Parathyroid adenoma (tissue), 2 donors: ENCODE data around the gene PACSIN1.
A peak's percentile ranks its signal among the peaks of the same experiment; 100 is the strongest.

Experiments used
- H2AFZ ChIP-seq: fragments of 300-600 bp; sonication (generic); one replicate; pipeline ENCODE4 v1.7.0; 2017; ENCODE audit warnings: antibody characterized with exemption, mild to moderate bottlenecking
- H3K27ac ChIP-seq: fragments of 300-600 bp; sonication (generic); one replicate; pipeline ENCODE4 v1.7.0; 2017
- H3K27me3 ChIP-seq: fragments of 300-600 bp; sonication (generic); one replicate; pipeline ENCODE4 v1.7.0; 2017; ENCODE audit warnings: low read length; ENCODE audit not compliant: control insufficient read depth, insufficient read depth
- H3K36me3 ChIP-seq: fragments of 300-600 bp; sonication (generic); one replicate; pipeline ENCODE4 v1.7.0; 2017; ENCODE audit warnings: low read length; ENCODE audit not compliant: control insufficient read depth, insufficient read depth
- H3K4me1 ChIP-seq: fragments of 300-600 bp; sonication (generic); one replicate; pipeline ENCODE4 v1.7.0; 2017; ENCODE audit warnings: control low read depth
- H3K4me2 ChIP-seq: fragments of 300-600 bp; sonication (generic); one replicate; pipeline ENCODE4 v1.7.0; 2017; ENCODE audit warnings: low read length
- H3K4me3 ChIP-seq: fragments of 300-600 bp; sonication (generic); one replicate; pipeline ENCODE4 v1.7.0; 2017; ENCODE audit warnings: low read depth, low read length
- H3K79me2 ChIP-seq: fragments of 300-600 bp; sonication (generic); one replicate; pipeline ENCODE4 v1.7.0; 2017; ENCODE audit warnings: control low read depth
- H3K9ac ChIP-seq: fragments of 300-600 bp; sonication (generic); one replicate; pipeline ENCODE4 v1.7.0; 2017; ENCODE audit warnings: mild to moderate bottlenecking
- H3K9me3 ChIP-seq: fragments of 300-600 bp; sonication (generic); one replicate; pipeline ENCODE4 v1.7.0; 2017; ENCODE audit warnings: low read length; ENCODE audit not compliant: control insufficient read depth
- TF ChIP-seq, protein P1 (sequence below): fragments of 300-600 bp; sonication (generic); IDR thresholded peaks from one replicate; pipeline ENCODE4 v1.7.0; 2017; ENCODE audit warnings: antibody characterized with exemption, mild to moderate bottlenecking
- donor health status: primary hyperparathyroidism.

Gene PACSIN1

GRCh38 chr6:34514112-34514511 lies 48.2 kb downstream of the PACSIN1 start:
- H3K79me2 ChIP-seq, result no peaks in the 10 kb centered on the region
- H3K4me3 ChIP-seq, result no peak overlapping the region
- no peaks in the 10 kb centered on the region for H3K27me3 ChIP-seq
- no peak overlapping the region for H3K27ac ChIP-seq
- H3K4me1 ChIP-seq, result no peaks in the 10 kb centered on the region
- H3K9me3 ChIP-seq, result no peaks in the 10 kb centered on the region
- H3K9ac ChIP-seq, result no peak overlapping the region
- no peaks in the 10 kb centered on the region for H3K36me3 ChIP-seq
- H2AFZ ChIP-seq, result no peak overlapping the region
- H3K4me2 ChIP-seq, result no peak overlapping the region
- TF ChIP-seq, protein P1, sequence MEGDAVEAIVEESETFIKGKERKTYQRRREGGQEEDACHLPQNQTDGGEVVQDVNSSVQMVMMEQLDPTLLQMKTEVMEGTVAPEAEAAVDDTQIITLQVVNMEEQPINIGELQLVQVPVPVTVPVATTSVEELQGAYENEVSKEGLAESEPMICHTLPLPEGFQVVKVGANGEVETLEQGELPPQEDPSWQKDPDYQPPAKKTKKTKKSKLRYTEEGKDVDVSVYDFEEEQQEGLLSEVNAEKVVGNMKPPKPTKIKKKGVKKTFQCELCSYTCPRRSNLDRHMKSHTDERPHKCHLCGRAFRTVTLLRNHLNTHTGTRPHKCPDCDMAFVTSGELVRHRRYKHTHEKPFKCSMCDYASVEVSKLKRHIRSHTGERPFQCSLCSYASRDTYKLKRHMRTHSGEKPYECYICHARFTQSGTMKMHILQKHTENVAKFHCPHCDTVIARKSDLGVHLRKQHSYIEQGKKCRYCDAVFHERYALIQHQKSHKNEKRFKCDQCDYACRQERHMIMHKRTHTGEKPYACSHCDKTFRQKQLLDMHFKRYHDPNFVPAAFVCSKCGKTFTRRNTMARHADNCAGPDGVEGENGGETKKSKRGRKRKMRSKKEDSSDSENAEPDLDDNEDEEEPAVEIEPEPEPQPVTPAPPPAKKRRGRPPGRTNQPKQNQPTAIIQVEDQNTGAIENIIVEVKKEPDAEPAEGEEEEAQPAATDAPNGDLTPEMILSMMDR, result no peak

DNA sequence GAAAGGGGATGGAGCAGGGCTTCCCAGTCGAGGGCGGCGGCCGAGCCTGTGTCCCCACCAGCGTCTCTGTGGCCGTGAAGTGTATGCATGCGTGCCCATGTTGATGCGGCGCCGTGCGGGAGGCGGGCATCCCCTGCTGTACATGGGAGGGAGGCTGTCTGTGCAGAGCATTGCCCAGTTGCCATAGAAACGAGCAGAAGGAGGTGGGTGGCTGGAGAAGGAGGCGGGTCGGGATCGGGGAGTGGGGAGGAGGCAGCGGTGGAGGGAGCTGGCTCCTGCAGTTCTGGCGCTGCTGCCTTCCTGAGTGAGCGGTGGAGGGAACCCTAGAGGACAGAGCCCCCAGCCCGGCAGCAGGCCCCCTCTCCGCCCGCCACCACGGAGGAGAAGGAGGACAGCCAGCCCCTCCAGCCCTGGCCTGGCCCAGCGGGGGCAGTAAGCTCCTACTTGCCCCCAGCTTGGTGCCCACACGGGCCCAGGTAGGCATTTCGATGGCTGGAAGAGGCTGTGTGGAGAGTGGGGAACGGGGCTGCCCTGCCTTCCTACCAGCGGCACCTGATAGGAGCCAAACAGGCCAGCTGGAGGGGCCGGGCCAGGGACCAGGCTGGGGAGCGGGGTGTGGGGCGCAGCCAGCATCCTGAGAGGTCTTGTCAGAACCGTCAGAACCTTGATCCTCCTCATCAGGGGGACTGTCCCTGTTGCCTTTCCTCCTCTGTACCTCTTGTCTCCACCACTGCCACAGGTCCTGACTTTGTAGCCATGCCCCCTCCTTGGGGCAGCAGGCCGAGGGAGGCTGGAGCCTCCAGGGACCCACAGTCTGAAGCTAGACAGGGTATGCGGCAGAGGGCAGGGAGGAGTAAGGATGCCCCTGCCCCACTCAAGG lies 49.0 kb downstream of the PACSIN1 start:
- no peaks in the 10 kb centered on the region for H3K27me3 ChIP-seq
- H2AFZ ChIP-seq, result peak overlapping the region; percentile 73
- H3K27ac ChIP-seq, result no peak overlapping the region
- TF ChIP-seq, protein P1, result no peak
- H3K4me3 ChIP-seq, result no peak overlapping the region
- H3K4me2 ChIP-seq, result no peak overlapping the region
- H3K36me3 ChIP-seq, result no peaks in the 10 kb centered on the region
- no peak overlapping the region for H3K9ac ChIP-seq
- H3K9me3 ChIP-seq, result no peaks in the 10 kb centered on the region
- H3K4me1 ChIP-seq, result no peaks in the 10 kb centered on the region
- H3K79me2 ChIP-seq, result no peaks in the 10 kb centered on the region

DNA sequence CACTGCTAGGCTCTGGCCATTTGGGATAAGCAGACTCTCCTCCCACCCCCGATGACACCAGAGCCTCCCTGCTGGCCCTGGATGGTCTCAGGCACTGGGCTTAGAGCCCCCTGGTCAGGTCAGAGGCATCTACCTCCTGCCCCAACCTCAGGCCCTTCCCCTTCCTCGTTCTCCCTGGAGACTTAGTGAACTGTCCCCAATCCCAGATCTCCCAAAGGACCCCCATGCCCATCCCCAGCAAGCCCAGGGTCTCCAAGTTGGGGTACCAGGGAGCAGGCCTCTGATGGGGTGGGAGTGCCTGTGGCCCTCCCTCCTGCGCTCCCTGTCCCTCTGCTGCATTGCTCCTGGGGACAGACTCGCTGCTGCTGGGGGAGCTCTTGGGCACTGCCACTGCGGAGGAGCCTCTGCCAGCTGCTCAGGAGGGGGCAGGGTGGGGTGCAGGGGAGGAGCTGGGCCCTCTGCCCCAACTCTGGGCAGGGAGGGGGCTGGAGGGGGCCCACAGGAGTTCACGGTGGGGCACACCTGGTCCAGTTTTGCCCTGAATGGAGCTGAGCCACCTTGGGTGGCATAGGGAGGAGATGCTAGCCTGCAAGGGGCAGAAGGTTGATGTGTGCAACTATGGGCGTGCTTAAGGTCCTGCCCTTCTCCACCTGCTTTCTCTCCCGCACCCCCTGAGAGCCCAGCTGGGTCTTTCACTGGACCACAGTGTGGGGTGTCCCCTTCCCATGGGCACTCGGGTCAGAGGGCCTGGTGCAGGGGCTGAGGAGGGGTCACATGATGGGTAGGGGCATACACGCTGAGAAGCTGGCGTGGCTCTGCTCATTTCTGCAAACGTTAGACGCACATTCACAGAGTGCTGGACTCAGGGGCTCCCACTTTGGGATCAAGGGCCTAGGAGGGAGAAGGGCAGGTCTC lies 49.9 kb downstream of the PACSIN1 start:
- TF ChIP-seq, protein P1, result no peak
- no peak overlapping the region for H3K9ac ChIP-seq
- H3K36me3 ChIP-seq, result no peaks in the 10 kb centered on the region
- no peak overlapping the region for H3K27ac ChIP-seq
- no peaks in the 10 kb centered on the region for H3K9me3 ChIP-seq
- no peak overlapping the region for H3K4me3 ChIP-seq
- H3K27me3 ChIP-seq, result no peaks in the 10 kb centered on the region
- H3K4me2 ChIP-seq, result no peak overlapping the region
- H2AFZ ChIP-seq, result no peak overlapping the region
- no peaks in the 10 kb centered on the region for H3K79me2 ChIP-seq
- no peaks in the 10 kb centered on the region for H3K4me1 ChIP-seq

DNA sequence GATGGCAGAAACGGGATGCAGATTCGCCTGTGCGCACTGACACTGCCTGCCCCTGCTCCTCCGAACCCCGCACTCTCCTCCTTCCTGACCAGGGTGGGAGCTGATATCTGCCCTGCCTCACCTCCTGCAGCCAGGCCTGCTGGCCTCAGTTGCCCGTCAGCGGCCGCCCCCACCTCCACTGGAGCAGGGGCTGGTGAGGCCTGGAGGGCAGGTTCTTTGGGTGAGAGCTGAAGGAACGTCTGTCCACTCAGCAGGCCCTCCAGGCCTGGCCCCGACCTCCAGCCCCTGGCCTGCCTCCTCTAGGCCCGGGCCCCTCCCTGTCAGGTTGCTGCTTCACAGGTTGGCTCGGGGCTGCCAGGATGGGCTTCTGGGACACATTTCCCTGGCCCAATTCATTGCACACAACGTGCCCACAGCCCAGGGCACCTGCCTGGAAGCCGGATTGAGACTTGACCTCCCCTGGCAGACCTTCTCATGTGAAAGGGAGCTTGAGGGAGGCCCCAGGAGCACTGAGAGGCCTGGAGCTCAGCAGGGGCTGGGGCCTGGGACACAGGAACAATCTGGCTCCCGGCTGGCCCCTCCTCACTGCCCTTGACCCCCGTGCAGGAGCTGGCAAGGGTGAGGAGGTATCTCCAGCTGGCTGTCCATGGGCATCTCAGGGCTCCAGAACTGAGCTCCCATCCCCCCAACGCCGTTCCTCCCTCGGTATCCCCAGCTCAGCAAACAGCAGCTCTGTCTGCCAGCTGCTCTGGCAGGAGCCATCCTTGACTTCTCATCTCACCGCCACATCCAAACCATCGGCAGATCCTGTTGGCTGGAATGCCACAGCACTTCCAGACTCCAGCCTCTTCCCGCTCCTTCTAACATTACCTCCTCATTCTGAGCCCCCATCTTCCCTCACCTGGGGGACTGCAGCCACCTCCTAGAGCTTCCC lies 50.8 kb downstream of the PACSIN1 start:
- no peak overlapping the region for H3K4me3 ChIP-seq
- H3K27ac ChIP-seq, result no peak overlapping the region
- H3K9me3 ChIP-seq, result no peaks in the 10 kb centered on the region
- H3K9ac ChIP-seq, result no peak overlapping the region
- H3K27me3 ChIP-seq, result no peaks in the 10 kb centered on the region
- no peaks in the 10 kb centered on the region for H3K4me1 ChIP-seq
- H3K36me3 ChIP-seq, result no peaks in the 10 kb centered on the region
- H2AFZ ChIP-seq, result no peak overlapping the region
- H3K79me2 ChIP-seq, result no peaks in the 10 kb centered on the region
- TF ChIP-seq, protein P1, result no peak
- H3K4me2 ChIP-seq, result no peak overlapping the region
